ENCODE data around the gene CTBP2. TPM values are rescaled to one million over a fixed set of nuclear protein-coding genes. Genes with fewer than 3 reads are reported as not detected.

CTBP2 gene
- total RNA-seq, 1 experiment from 2014 or later: 78.7 TPM

DNA sequence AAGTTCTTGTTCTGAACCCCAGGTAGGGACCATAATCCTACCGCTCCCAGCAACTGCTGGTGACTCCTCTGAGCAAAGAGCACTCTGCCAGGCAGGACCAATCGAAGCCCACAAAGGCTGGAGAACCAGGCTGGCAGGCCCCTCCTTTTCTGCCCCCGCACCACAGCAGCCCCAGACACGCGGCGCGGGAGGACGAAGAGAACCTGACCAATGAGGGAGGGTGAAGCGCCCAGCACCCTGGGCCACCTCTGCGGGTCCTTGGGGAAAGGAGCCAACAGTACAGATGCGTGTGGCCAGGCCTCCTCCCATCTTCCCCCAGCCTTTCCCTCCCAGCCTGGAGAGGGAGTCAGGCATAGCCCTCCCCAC lies 25.9 kb downstream of the CTBP2 start:
- CTCF ChIA-PET: no interaction called here
- Mint-ChIP-seq H3K4me1 (ENCODE audit: low read depth, unreplicated experiment) (no peaks in the 10 kb centered on the region), H3K36me3 (ENCODE audit: insufficient read depth, unreplicated experiment) (peaks cover 31% of the 10 kb centered on the region), H3K27me3 (ENCODE audit: unreplicated experiment) (no peaks in the 10 kb centered on the region), H3K4me3 (ENCODE audit: low read depth, unreplicated experiment) (no peak overlapping the region), H3K27ac (ENCODE audit: unreplicated experiment) (no peak overlapping the region), H3K9me3 (ENCODE audit: low read depth, unreplicated experiment) (no peaks in the 10 kb centered on the region)
- TF ChIP-seq, protein P1, sequence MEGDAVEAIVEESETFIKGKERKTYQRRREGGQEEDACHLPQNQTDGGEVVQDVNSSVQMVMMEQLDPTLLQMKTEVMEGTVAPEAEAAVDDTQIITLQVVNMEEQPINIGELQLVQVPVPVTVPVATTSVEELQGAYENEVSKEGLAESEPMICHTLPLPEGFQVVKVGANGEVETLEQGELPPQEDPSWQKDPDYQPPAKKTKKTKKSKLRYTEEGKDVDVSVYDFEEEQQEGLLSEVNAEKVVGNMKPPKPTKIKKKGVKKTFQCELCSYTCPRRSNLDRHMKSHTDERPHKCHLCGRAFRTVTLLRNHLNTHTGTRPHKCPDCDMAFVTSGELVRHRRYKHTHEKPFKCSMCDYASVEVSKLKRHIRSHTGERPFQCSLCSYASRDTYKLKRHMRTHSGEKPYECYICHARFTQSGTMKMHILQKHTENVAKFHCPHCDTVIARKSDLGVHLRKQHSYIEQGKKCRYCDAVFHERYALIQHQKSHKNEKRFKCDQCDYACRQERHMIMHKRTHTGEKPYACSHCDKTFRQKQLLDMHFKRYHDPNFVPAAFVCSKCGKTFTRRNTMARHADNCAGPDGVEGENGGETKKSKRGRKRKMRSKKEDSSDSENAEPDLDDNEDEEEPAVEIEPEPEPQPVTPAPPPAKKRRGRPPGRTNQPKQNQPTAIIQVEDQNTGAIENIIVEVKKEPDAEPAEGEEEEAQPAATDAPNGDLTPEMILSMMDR (IDR thresholded peaks at IDR 0.05; ENCODE audit: unreplicated experiment): no peak
- intact Hi-C loops (cut with micrococcal nuclease; ENCODE audit: unreplicated experiment): no loop called here
- DNase-seq: no peak
- no TSS peak for BruUV-seq (replicated peaks)

DNA sequence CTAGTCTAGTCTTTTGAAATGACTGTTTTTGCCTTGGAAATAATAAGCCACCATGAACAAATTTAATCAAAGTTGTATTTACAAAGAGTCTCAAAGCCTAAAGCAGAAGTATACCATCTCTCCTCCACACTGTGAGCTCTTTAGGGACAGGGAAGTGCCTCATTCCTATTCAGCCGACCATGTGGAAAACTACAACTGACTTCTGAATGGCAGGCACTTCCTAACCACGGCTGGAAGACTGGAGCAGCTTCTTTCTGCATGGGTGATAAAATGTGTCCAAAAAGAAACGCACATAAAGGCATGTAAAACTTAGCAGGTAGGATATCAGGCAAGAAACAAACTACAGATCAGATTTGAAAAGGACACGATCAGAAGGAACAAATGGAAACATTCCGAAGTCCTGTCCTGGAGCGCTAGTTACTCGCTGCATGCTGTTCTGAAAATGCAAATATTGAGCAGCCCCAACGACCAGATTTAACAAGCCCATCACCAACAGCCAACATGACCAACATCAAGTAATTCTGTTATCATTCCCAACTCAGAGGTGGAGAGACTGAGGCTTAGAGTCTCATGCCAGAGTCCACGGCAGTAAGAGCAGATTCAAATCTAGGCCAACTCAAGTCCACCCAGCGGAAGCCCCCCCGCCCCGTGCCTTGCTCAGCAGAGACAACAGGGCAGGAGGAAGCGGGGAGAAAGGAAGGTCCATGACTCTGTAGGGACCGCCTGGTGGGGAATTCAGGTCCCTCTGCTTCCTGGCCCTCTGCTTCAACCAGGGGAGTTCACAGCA lies 26.5 kb downstream of the CTBP2 start:
- intact Hi-C loops (cut with micrococcal nuclease; ENCODE audit: unreplicated experiment): no loop called here
- Mint-ChIP-seq H3K9me3 (ENCODE audit: low read depth, unreplicated experiment) (no peaks in the 10 kb centered on the region), H3K4me3 (ENCODE audit: low read depth, unreplicated experiment) (no peak overlapping the region), H3K27ac (ENCODE audit: unreplicated experiment) (no peak overlapping the region), H3K27me3 (ENCODE audit: unreplicated experiment) (no peaks in the 10 kb centered on the region), H3K36me3 (ENCODE audit: insufficient read depth, unreplicated experiment) (peaks cover 31% of the 10 kb centered on the region), H3K4me1 (ENCODE audit: low read depth, unreplicated experiment) (no peaks in the 10 kb centered on the region)
- DNase-seq: no peak
- no TSS peak for BruUV-seq (replicated peaks)
- CTCF ChIA-PET: no interaction called here
- TF ChIP-seq, protein P1 (IDR thresholded peaks at IDR 0.05; ENCODE audit: unreplicated experiment): no peak

DNA sequence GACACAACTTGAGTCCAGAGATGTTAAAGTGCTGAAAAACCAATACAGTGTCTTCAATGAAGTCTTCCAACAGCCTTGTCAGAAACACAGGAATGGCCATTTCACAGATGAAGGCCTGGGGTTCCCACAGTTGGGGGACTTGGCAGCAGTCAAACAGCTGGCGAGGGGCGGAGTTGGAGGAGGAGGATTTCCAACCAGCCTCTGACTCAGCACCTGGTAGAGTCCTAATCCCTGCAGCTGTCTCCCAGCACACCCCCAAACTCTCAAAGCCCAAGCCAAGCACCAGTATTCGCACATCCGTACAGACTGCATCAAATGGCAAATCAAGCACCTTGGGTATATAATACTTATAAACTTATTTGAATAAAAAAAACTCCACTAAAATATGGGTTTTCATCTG lies 28.0 kb downstream of the CTBP2 start:
- TF ChIP-seq, protein P1 (IDR thresholded peaks at IDR 0.05; ENCODE audit: unreplicated experiment): no peak
- Mint-ChIP-seq H3K4me1 (ENCODE audit: low read depth, unreplicated experiment) (peaks cover 8% of the 10 kb centered on the region), H3K9me3 (ENCODE audit: low read depth, unreplicated experiment) (no peaks in the 10 kb centered on the region), H3K27ac (ENCODE audit: unreplicated experiment) (no peak overlapping the region), H3K4me3 (ENCODE audit: low read depth, unreplicated experiment) (no peak overlapping the region), H3K27me3 (ENCODE audit: unreplicated experiment) (no peaks in the 10 kb centered on the region), H3K36me3 (ENCODE audit: insufficient read depth, unreplicated experiment) (peaks cover 27% of the 10 kb centered on the region)
- DNase-seq: no peak
- no TSS peak for BruUV-seq (replicated peaks)
- CTCF ChIA-PET: no interaction called here
- intact Hi-C loops (cut with micrococcal nuclease; ENCODE audit: unreplicated experiment): no loop called here

DNA sequence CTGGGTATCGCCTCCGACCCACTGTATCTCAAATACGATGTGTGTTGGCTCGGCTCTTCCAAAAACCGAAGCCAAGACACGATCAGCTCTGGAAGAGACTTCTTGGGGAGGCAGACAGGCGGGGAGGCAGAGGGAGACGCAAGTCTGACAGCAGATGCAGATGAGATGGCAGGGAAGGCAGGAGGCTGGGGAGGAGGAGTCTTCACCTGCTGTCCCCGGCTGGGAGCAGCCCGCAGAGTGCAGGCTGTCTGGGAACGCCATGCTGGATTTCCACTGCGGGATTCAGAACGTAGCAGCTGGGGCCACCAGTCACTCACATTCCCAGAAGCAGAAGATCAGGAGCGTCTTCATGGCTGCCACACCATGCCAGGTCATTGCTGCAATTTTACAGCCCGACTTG lies 29.4 kb downstream of the CTBP2 start:
- intact Hi-C loops (cut with micrococcal nuclease; ENCODE audit: unreplicated experiment): no loop called here
- BruUV-seq (replicated peaks): no TSS peak
- Mint-ChIP-seq H3K27me3 (ENCODE audit: unreplicated experiment) (no peaks in the 10 kb centered on the region), H3K9me3 (ENCODE audit: low read depth, unreplicated experiment) (no peaks in the 10 kb centered on the region), H3K36me3 (ENCODE audit: insufficient read depth, unreplicated experiment) (peaks cover 33% of the 10 kb centered on the region), H3K4me3 (ENCODE audit: low read depth, unreplicated experiment) (no peak overlapping the region), H3K4me1 (ENCODE audit: low read depth, unreplicated experiment) (peaks cover 19% of the 10 kb centered on the region), H3K27ac (ENCODE audit: unreplicated experiment) (no peak overlapping the region)
- TF ChIP-seq, protein P1 (IDR thresholded peaks at IDR 0.05; ENCODE audit: unreplicated experiment): no peak
- no peak for DNase-seq
- CTCF ChIA-PET: no interaction called here

All from Calu3 (cell line).